Measurements from ENCODE around the gene TAL1. TPM values are rescaled to one million over a fixed set of nuclear protein-coding genes. Genes with fewer than 3 reads are reported as not detected.

The TAL1 gene
- total RNA-seq, 4 donors from 2014 or later, result 3.4 to 20.5 (median 4.6) TPM

- TF ChIP-seq CTCF (IDR thresholded peaks at IDR 0.05; ENCODE audit: low read depth), result no peak
Measured at GRCh38 chr1:47178020-47178419, 54.0 kb downstream of the TAL1 start.

GRCh38 chr1:47175227-47175934 is 56.6 kb downstream of the TAL1 start:
- no peak for TF ChIP-seq CTCF (IDR thresholded peaks at IDR 0.05; ENCODE audit: low read depth)

- TF ChIP-seq CTCF (IDR thresholded peaks at IDR 0.05; ENCODE audit: low read depth), result no peak
Measured at GRCh38 chr1:47174656-47175020, 57.4 kb downstream of the TAL1 start.

GRCh38 chr1:47172782-47173181 is 59.2 kb downstream of the TAL1 start:
- TF ChIP-seq CTCF (IDR thresholded peaks at IDR 0.05; ENCODE audit: low read depth), result no peak

Other genes with a start within 250 kb of the TAL1 start
- gene CYP4X1, start 208.6 kb downstream of the TAL1 start, total RNA-seq, result 10 to 100 TPM; 22.3 to 59.0 (median 42.1) TPM
- 10 to 100 TPM in 1 of 4 donors, 1 to 10 TPM in 3; 3.6 to 13.0 (median 6.7) TPM for gene CYP4Z1, start 165.0 kb downstream of the TAL1 start, total RNA-seq
- 1 to 10 TPM in 3 of 4 donors, under 1 TPM in 1; 0.82 to 1.7 (median 1.1) TPM for gene CYP4A22, start 94.8 kb downstream of the TAL1 start, total RNA-seq
- gene PDZK1IP1, start 42.2 kb downstream of the TAL1 start, total RNA-seq, result 10 to 100 TPM in 1 of 4 donors, 1 to 10 TPM in 1, under 1 TPM in 1, not detected in 1; 0.85 to 11.3 (median 3.8) TPM
- gene STIL, start 81.9 kb upstream of the TAL1 start, total RNA-seq, result 1 to 10 TPM; 1.6 to 2.4 (median 1.9) TPM
- 100 to 1,000 TPM; 143 to 290 (median 199) TPM for gene CMPK1, start 101.6 kb upstream of the TAL1 start, total RNA-seq
- gene FOXE3, start 184.1 kb upstream of the TAL1 start, total RNA-seq, result not detected
- gene FOXD2, start 205.8 kb upstream of the TAL1 start, total RNA-seq, result under 1 TPM in 3 of 4 donors, not detected in 1; under 0.01 to 0.38 (median 0.17) TPM

Data from subcutaneous adipose tissue (tissue), 4 donors.